Activated naive CD8-positive, alpha-beta T cell (primary cell): ENCODE measurements around the gene GIPC3.
A peak's percentile ranks its signal among the peaks of the same experiment; 100 is the strongest.
"Not testable (repeated sequence)": the region's sequence is repeated elsewhere in the genome, so short reads cannot be mapped to it uniquely, and the experiment has no call there.

Experiments used
- H3K27ac Mint-ChIP-seq: one replicate; pipeline ENCODE4 v1.8.0; 2021; ENCODE audit warnings: mixed read lengths
- H3K27me3 Mint-ChIP-seq: one replicate; pipeline ENCODE4 v1.8.0; 2021; ENCODE audit warnings: mixed read lengths
- H3K36me3 Mint-ChIP-seq: one replicate; pipeline ENCODE4 v1.8.0; 2021; ENCODE audit warnings: mixed read lengths
- H3K4me1 Mint-ChIP-seq: one replicate; pipeline ENCODE4 v1.8.0; 2021; ENCODE audit warnings: low read depth, mixed read lengths
- H3K4me3 Mint-ChIP-seq: one replicate; pipeline ENCODE4 v1.8.0; 2021; ENCODE audit warnings: mild to moderate bottlenecking, mixed read lengths
- H3K9me3 Mint-ChIP-seq: one replicate; pipeline ENCODE4 v1.8.0; 2021; ENCODE audit warnings: low read depth, mixed read lengths

GIPC3 gene

GRCh38 chr19:3622224-3622623, 36.9 kb downstream of the GIPC3 start:
- H3K27ac Mint-ChIP-seq, result no peak overlapping the region
- H3K4me1 Mint-ChIP-seq, result peaks cover 27% of the 10 kb centered on the region
- no peaks in the 10 kb centered on the region for H3K36me3 Mint-ChIP-seq
- no peak overlapping the region for H3K4me3 Mint-ChIP-seq
- no peaks in the 10 kb centered on the region for H3K9me3 Mint-ChIP-seq
- no peaks in the 10 kb centered on the region for H3K27me3 Mint-ChIP-seq

- peak overlapping the region; percentile 68 for H3K4me3 Mint-ChIP-seq
- no peaks in the 10 kb centered on the region for H3K36me3 Mint-ChIP-seq
- H3K27ac Mint-ChIP-seq, result no peak overlapping the region
- no peaks in the 10 kb centered on the region for H3K27me3 Mint-ChIP-seq
- peaks cover 20% of the 10 kb centered on the region for H3K4me1 Mint-ChIP-seq
- no peaks in the 10 kb centered on the region for H3K9me3 Mint-ChIP-seq
These were observed 38.4 kb downstream of the GIPC3 start for GRCh38 chr19:3623716-3624115.

GRCh38 chr19:3625996-3626472, 40.8 kb downstream of the GIPC3 start:
- peak overlapping the region; percentile 92 for H3K4me3 Mint-ChIP-seq
- no peaks in the 10 kb centered on the region for H3K9me3 Mint-ChIP-seq
- H3K36me3 Mint-ChIP-seq, result no peaks in the 10 kb centered on the region
- H3K4me1 Mint-ChIP-seq, result peaks cover 20% of the 10 kb centered on the region
- peak overlapping the region; percentile 84 for H3K27ac Mint-ChIP-seq
- no peaks in the 10 kb centered on the region for H3K27me3 Mint-ChIP-seq

- Mint-ChIP-seq H3K9me3 (no peaks in the 10 kb centered on the region), H3K4me1 (peaks cover 20% of the 10 kb centered on the region), H3K27ac (peak within 1 kb of the TSS; percentile 99), H3K4me3 (peak within 1 kb of the TSS; percentile 92), H3K27me3 (no peaks in the 10 kb centered on the region), H3K36me3 (no peaks in the 10 kb centered on the region)
These were observed 41.4 kb downstream of the GIPC3 start, which contains the start of gene CACTIN for GRCh38 chr19:3626473-3627350. Gene CACTIN (minus strand): TSS chr19:3626790. CDS start chr19:3626762, 28 bp downstream.

GRCh38 chr19:3627351-3627723, 42.1 kb downstream of the GIPC3 start:
- no peaks in the 10 kb centered on the region for H3K27me3 Mint-ChIP-seq
- H3K27ac Mint-ChIP-seq, result no peak overlapping the region
- no peaks in the 10 kb centered on the region for H3K36me3 Mint-ChIP-seq
- peaks cover 20% of the 10 kb centered on the region for H3K4me1 Mint-ChIP-seq
- H3K4me3 Mint-ChIP-seq, result peak overlapping the region; percentile 92
- no peaks in the 10 kb centered on the region for H3K9me3 Mint-ChIP-seq

- peaks cover 20% of the 10 kb centered on the region for H3K4me1 Mint-ChIP-seq
- not testable (repeated sequence) for H3K27ac Mint-ChIP-seq, H3K27me3 Mint-ChIP-seq, H3K4me3 Mint-ChIP-seq, H3K9me3 Mint-ChIP-seq, H3K36me3 Mint-ChIP-seq
These were observed 43.5 kb downstream of the GIPC3 start for GRCh38 chr19:3628766-3629165.

GRCh38 chr19:3631053-3631861, 46.0 kb downstream of the GIPC3 start:
- H3K36me3 Mint-ChIP-seq, result no peaks in the 10 kb centered on the region
- no peaks in the 10 kb centered on the region for H3K27me3 Mint-ChIP-seq
- no peaks in the 10 kb centered on the region for H3K9me3 Mint-ChIP-seq
- no peak overlapping the region for H3K27ac Mint-ChIP-seq
- H3K4me1 Mint-ChIP-seq, result peaks cover 2% of the 10 kb centered on the region
- no peak overlapping the region for H3K4me3 Mint-ChIP-seq

- no peaks in the 10 kb centered on the region for H3K36me3 Mint-ChIP-seq
- H3K9me3 Mint-ChIP-seq, result no peaks in the 10 kb centered on the region
- H3K27me3 Mint-ChIP-seq, result no peaks in the 10 kb centered on the region
- no peak overlapping the region for H3K27ac Mint-ChIP-seq
- H3K4me1 Mint-ChIP-seq, result no peaks in the 10 kb centered on the region
- H3K4me3 Mint-ChIP-seq, result no peak overlapping the region
These were observed 46.8 kb downstream of the GIPC3 start for GRCh38 chr19:3632098-3632497.

- Mint-ChIP-seq H3K4me1 (no peaks in the 10 kb centered on the region), H3K36me3 (no peaks in the 10 kb centered on the region), H3K4me3 (no peak overlapping the region), H3K27me3 (no peaks in the 10 kb centered on the region), H3K9me3 (no peaks in the 10 kb centered on the region), H3K27ac (no peak overlapping the region)
These were observed 47.7 kb downstream of the GIPC3 start for GRCh38 chr19:3632739-3633558.

GRCh38 chr19:3633559-3633988, 48.3 kb downstream of the GIPC3 start:
- no peaks in the 10 kb centered on the region for H3K36me3 Mint-ChIP-seq
- H3K27ac Mint-ChIP-seq, result no peak overlapping the region
- H3K4me1 Mint-ChIP-seq, result no peaks in the 10 kb centered on the region

GRCh38 chr19:3634496-3635045, 49.3 kb downstream of the GIPC3 start:
- Mint-ChIP-seq H3K27ac (no peak overlapping the region), H3K4me1 (no peaks in the 10 kb centered on the region), H3K4me3 (no peak overlapping the region), H3K9me3 (no peaks in the 10 kb centered on the region), H3K36me3 (no peaks in the 10 kb centered on the region), H3K27me3 (no peaks in the 10 kb centered on the region)

More at GRCh38 chr19:3633559-3633988, 48.3 kb downstream of the GIPC3 start:
- H3K4me3 Mint-ChIP-seq, result no peak overlapping the region
- no peaks in the 10 kb centered on the region for H3K9me3 Mint-ChIP-seq
- no peaks in the 10 kb centered on the region for H3K27me3 Mint-ChIP-seq

GRCh38 chr19:3636506-3636905, 51.2 kb downstream of the GIPC3 start:
- Mint-ChIP-seq H3K4me1 (no peaks in the 10 kb centered on the region), H3K27me3 (no peaks in the 10 kb centered on the region), H3K36me3 (no peaks in the 10 kb centered on the region), H3K4me3 (no peak overlapping the region), H3K27ac (no peak overlapping the region), H3K9me3 (no peaks in the 10 kb centered on the region)

- H3K36me3 Mint-ChIP-seq, result no peaks in the 10 kb centered on the region
- no peaks in the 10 kb centered on the region for H3K4me1 Mint-ChIP-seq
- no peaks in the 10 kb centered on the region for H3K9me3 Mint-ChIP-seq
- no peaks in the 10 kb centered on the region for H3K27me3 Mint-ChIP-seq
- no peak overlapping the region for H3K4me3 Mint-ChIP-seq
- no peak overlapping the region for H3K27ac Mint-ChIP-seq
These were observed 51.7 kb downstream of the GIPC3 start for GRCh38 chr19:3636962-3637361.

GRCh38 chr19:3637621-3638020, 52.3 kb downstream of the GIPC3 start:
- H3K36me3 Mint-ChIP-seq, result no peaks in the 10 kb centered on the region
- no peaks in the 10 kb centered on the region for H3K4me1 Mint-ChIP-seq
- no peaks in the 10 kb centered on the region for H3K9me3 Mint-ChIP-seq
- no peak overlapping the region for H3K4me3 Mint-ChIP-seq
- no peak overlapping the region for H3K27ac Mint-ChIP-seq
- no peaks in the 10 kb centered on the region for H3K27me3 Mint-ChIP-seq
